Left ventricle myocardium inferior (tissue), 1 donor: ENCODE data around the gene PRKCB. TPM values are rescaled to one million over a fixed set of nuclear protein-coding genes. Genes with fewer than 3 reads are reported as not detected.

Experiments
- DNase-seq: peaks from one replicate; pipeline ENCODE4 v3.0.0-alpha.2; 2020
- H3K27ac ChIP-seq: fragments of 200-600 bp; replicated peaks from 2 replicates; pipeline ENCODE4 v1.8.0; 2021
- H3K27me3 ChIP-seq: fragments of 200-600 bp; 2 replicates; pipeline ENCODE4 v1.8.0; 2021; ENCODE audit warnings: low read depth
- H3K36me3 ChIP-seq: fragments of 200-600 bp; 2 replicates; pipeline ENCODE4 v1.8.0; 2021
- H3K4me1 ChIP-seq: fragments of 200-600 bp; 2 replicates; pipeline ENCODE4 v1.8.0; 2021
- H3K4me3 ChIP-seq: fragments of 200-600 bp; 2 replicates; pipeline ENCODE4 v1.8.0; 2021; ENCODE audit warnings: mild to moderate bottlenecking, moderate library complexity
- H3K9me3 ChIP-seq: fragments of 200-600 bp; replicated peaks from 2 replicates; pipeline ENCODE4 v1.8.0; 2021
- CTCF ChIP-seq: fragments of 200-600 bp; IDR thresholded peaks from 2 replicates; pipeline ENCODE4 v1.8.0; 2021; ENCODE audit warnings: antibody characterized with exemption, mild to moderate bottlenecking, borderline replicate concordance
- intact Hi-C: fragments of 100-400 bp; cut with micrococcal nuclease; formaldehyde crosslinking; loops from one replicate; pipeline ENCODE4 v1.11.0; 2022
- total RNA-seq: library from RNA; stranded (reverse); fragmentation: NEBNext Ultra II Directional; extraction: Animal tissue kit (Norgen Biotek cat#: 25700); gene quantifications from one replicate; pipeline ENCODE4 v1.2.1, GENCODE V29; 2021
- donor health status: DM: no; HTN: yes; CAD: no; lungs with severe emphysema.

The PRKCB gene
- total RNA-seq, 1 donor from 2014 or later: 1.6 TPM

GRCh38 chr16:23821875-23822688 is 13.7 kb upstream of the PRKCB start:
- intact Hi-C loops: no loop called here
- H3K36me3 ChIP-seq: no peaks in the 10 kb centered on the region
- no peak overlapping the region for H3K27ac ChIP-seq
- H3K4me3 ChIP-seq: no peak overlapping the region
- peaks cover 50% of the 10 kb centered on the region for H3K27me3 ChIP-seq
- DNase-seq: no peak
- no peak for TF ChIP-seq CTCF
- no peaks in the 10 kb centered on the region for H3K4me1 ChIP-seq
- H3K9me3 ChIP-seq: peaks cover 12% of the 10 kb centered on the region

- TF ChIP-seq CTCF: no peak
- Histone ChIP-seq H3K9me3 (peaks cover 17% of the 10 kb centered on the region), H3K27me3 (peaks cover 35% of the 10 kb centered on the region), H3K27ac (no peak overlapping the region), H3K36me3 (no peaks in the 10 kb centered on the region), H3K4me3 (no peak overlapping the region), H3K4me1 (no peaks in the 10 kb centered on the region)
- intact Hi-C loops: no loop called here
- DNase-seq: no peak
These were observed 12.1 kb upstream of the PRKCB start for GRCh38 chr16:23823475-23824384.

GRCh38 chr16:23824909-23825308 is 10.9 kb upstream of the PRKCB start:
- Histone ChIP-seq H3K27ac (no peak overlapping the region), H3K4me1 (no peaks in the 10 kb centered on the region), H3K4me3 (no peak overlapping the region), H3K27me3 (peaks cover 23% of the 10 kb centered on the region), H3K9me3 (peaks cover 28% of the 10 kb centered on the region), H3K36me3 (no peaks in the 10 kb centered on the region)
- no peak for TF ChIP-seq CTCF
- DNase-seq: no peak
- intact Hi-C loops: no loop called here

GRCh38 chr16:23826528-23827045 is 9.2 kb upstream of the PRKCB start:
- Histone ChIP-seq H3K4me3 (no peak overlapping the region), H3K27ac (peak overlapping the region; percentile 9), H3K27me3 (peaks cover 8% of the 10 kb centered on the region), H3K36me3 (no peaks in the 10 kb centered on the region), H3K9me3 (peaks cover 42% of the 10 kb centered on the region), H3K4me1 (no peaks in the 10 kb centered on the region)
- TF ChIP-seq CTCF: no peak
- no peak for DNase-seq
- intact Hi-C loops: no loop called here

GRCh38 chr16:23827057-23827456 is 8.7 kb upstream of the PRKCB start:
- intact Hi-C loops: no loop called here
- peaks cover 7% of the 10 kb centered on the region for H3K27me3 ChIP-seq
- H3K27ac ChIP-seq: peak overlapping the region; percentile 9
- DNase-seq: no peak
- H3K9me3 ChIP-seq: peaks cover 42% of the 10 kb centered on the region
- TF ChIP-seq CTCF: no peak
- no peaks in the 10 kb centered on the region for H3K36me3 ChIP-seq
- H3K4me1 ChIP-seq: no peaks in the 10 kb centered on the region
- H3K4me3 ChIP-seq: no peak overlapping the region
